OCI-LY7 (cell line): ENCODE data around the gene ACOXL. TPM values are rescaled to one million over a fixed set of nuclear protein-coding genes. Genes with fewer than 3 reads are reported as not detected.

Experiments used
- BruUV-seq: library from RNA; stranded (reverse); fragments of 400-500 nt; replicated peaks from 2 replicates; lab custom pipeline; 2021; lab: Mats Ljungman, UMichigan
- CTCF ChIA-PET: fragments of 300-600 bp; sonication (Branson Sonifier 250); formaldehyde crosslinking; loops from one replicate; lab custom pipeline; 2022; ENCODE audit warnings: antibody characterized with exemption; ENCODE audit not compliant: unreplicated experiment; lab: Charles Lee
- POLR2A ChIA-PET: fragments of 300-600 bp; sonication (Branson Sonifier 250); formaldehyde crosslinking; loops from one replicate; lab custom pipeline; 2022; ENCODE audit warnings: antibody characterized with exemption; lab: Charles Lee
- DNase-seq: peaks from one replicate; pipeline ENCODE4 v3.0.0-alpha.2; 2015; ENCODE audit warnings: low spot score
- H2AFZ ChIP-seq: fragments of 200-600 bp; sonication (generic), shearing (Covaris generic); 2 replicates; pipeline ENCODE4 v1.6.1; 2014; ENCODE audit warnings: mild to moderate bottlenecking, antibody characterized with exemption, low read length, moderate library complexity
- H3K27ac ChIP-seq: fragments of 200-600 bp; sonication (generic); 2 replicates; pipeline ENCODE4 v1.5.1; 2014; ENCODE audit warnings: mixed run types, low read depth, mild to moderate bottlenecking, moderate library complexity, low read length, inconsistent platforms; ENCODE audit not compliant: poor library complexity, severe bottlenecking
- H3K36me3 ChIP-seq: fragments of 200-600 bp; sonication (generic); 2 replicates; pipeline ENCODE4 v1.6.1; 2014; ENCODE audit warnings: mild to moderate bottlenecking, antibody characterized with exemption, low read length, moderate library complexity, mixed read lengths; ENCODE audit not compliant: insufficient read depth
- H3K4me1 ChIP-seq: fragments of 200-600 bp; sonication (generic); 2 replicates; pipeline ENCODE4 v1.5.1; 2014; ENCODE audit warnings: mild to moderate bottlenecking, low read length; ENCODE audit not compliant: insufficient read depth, poor library complexity, severe bottlenecking
- H3K4me2 ChIP-seq: fragments of 200-600 bp; sonication (generic); 2 replicates; pipeline ENCODE4 v1.6.1; 2014; ENCODE audit warnings: mild to moderate bottlenecking, low read length
- H3K4me3 ChIP-seq: fragments of 200-600 bp; sonication (generic); 2 replicates; pipeline ENCODE4 v1.5.1; 2014; ENCODE audit warnings: mild to moderate bottlenecking, low read depth, low read length; ENCODE audit not compliant: poor library complexity, severe bottlenecking
- H3K79me2 ChIP-seq: fragments of 200-600 bp; sonication (generic); 2 replicates; pipeline ENCODE4 v1.6.1; 2016; ENCODE audit warnings: low read depth, mild to moderate bottlenecking, low read length, moderate library complexity, mixed read lengths; ENCODE audit not compliant: insufficient read depth
- H3K9me2 ChIP-seq: fragments of 200-600 bp; sonication (generic); 2 replicates; pipeline ENCODE4 v1.6.1; 2016; ENCODE audit warnings: mild to moderate bottlenecking, low read length, mixed read lengths; ENCODE audit not compliant: insufficient read depth
- H3K9me3 ChIP-seq: fragments of 200-600 bp; sonication (generic); 2 replicates; pipeline ENCODE4 v1.6.1; 2014; ENCODE audit warnings: mild to moderate bottlenecking, mixed run types, low read length, mixed read lengths
- H4K20me1 ChIP-seq: fragments of 200-600 bp; sonication (generic); 2 replicates; pipeline ENCODE4 v1.6.1; 2014; ENCODE audit warnings: mild to moderate bottlenecking, antibody characterized with exemption, low read length, moderate library complexity, mixed read lengths; ENCODE audit not compliant: insufficient read depth
- EZH2phosphoT487 ChIP-seq: fragments of 200-600 bp; sonication (generic); IDR thresholded peaks from 2 replicates; pipeline ENCODE4 v1.6.1; 2018; ENCODE audit warnings: low read depth, borderline replicate concordance, mild to moderate bottlenecking, mixed run types, antibody characterized with exemption, low read length, moderate library complexity, mixed read lengths
- intact Hi-C: fragments of 100-400 bp; cut with micrococcal nuclease; formaldehyde crosslinking; loops from one replicate; pipeline ENCODE4 v1.10.0; 2022; ENCODE audit not compliant: unreplicated experiment
- total RNA-seq, 2 experiments: library from RNA; depleted of rRNA in 1 of 2; stranded (reverse); fragments of >200 nt in 1 of 2; shearing (Covaris generic) in 1 of 2; gene quantifications; 2 replicates each; pipeline ENCODE4 v1.2.3, GENCODE V29; 2014 to 2022
- TF ChIP-seq, protein P1 (sequence below): fragments of 200-600 bp; sonication (generic); conservative IDR thresholded peaks from 2 replicates; pipeline ENCODE4 v1.5.1; 2014; ENCODE audit warnings: mild to moderate bottlenecking, antibody characterized with exemption, low read length, moderate library complexity, mixed read lengths

The ACOXL gene
- total RNA-seq, 2 experiments from 2014 or later = 1.4 TPM; not detected in 1

DNA sequence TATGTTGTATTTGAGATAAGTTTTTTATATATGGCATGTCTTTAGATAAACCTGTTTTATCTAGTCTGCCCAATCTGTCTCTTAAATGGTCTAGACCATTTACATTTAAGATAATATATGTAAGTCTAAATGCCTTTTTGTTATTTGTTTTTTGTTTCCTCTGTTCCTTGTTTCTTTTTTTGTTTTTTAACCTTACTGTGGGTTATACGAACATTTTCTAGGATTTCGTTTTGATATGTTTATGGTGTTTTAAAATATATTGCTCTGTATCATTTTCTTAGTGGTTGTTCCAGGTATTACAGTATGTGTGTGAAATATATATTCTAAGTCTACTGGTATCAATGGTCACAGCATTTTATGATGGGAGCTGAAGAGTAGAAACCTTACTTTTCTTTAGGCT lies 401.7 kb downstream of the ACOXL start:
- Histone ChIP-seq H3K4me3 (no peak overlapping the region), H3K9me3 (no peaks in the 10 kb centered on the region), H4K20me1 (peaks cover 62% of the 10 kb centered on the region), H3K79me2 (peaks cover 98% of the 10 kb centered on the region), H2AFZ (no peak overlapping the region), H3K36me3 (peaks cover 95% of the 10 kb centered on the region), H3K4me2 (peak overlapping the region; percentile 43; the same call in 1 of the 2 replicates), H3K4me1 (peaks cover 51% of the 10 kb centered on the region), H3K9me2 (no peaks in the 10 kb centered on the region), H3K27ac (no peak overlapping the region)
- BruUV-seq = no TSS peak
- no peak for DNase-seq
- intact Hi-C loops = no loop called here
- TF ChIP-seq EZH2phosphoT487 = no peak
- TF ChIP-seq, protein P1, sequence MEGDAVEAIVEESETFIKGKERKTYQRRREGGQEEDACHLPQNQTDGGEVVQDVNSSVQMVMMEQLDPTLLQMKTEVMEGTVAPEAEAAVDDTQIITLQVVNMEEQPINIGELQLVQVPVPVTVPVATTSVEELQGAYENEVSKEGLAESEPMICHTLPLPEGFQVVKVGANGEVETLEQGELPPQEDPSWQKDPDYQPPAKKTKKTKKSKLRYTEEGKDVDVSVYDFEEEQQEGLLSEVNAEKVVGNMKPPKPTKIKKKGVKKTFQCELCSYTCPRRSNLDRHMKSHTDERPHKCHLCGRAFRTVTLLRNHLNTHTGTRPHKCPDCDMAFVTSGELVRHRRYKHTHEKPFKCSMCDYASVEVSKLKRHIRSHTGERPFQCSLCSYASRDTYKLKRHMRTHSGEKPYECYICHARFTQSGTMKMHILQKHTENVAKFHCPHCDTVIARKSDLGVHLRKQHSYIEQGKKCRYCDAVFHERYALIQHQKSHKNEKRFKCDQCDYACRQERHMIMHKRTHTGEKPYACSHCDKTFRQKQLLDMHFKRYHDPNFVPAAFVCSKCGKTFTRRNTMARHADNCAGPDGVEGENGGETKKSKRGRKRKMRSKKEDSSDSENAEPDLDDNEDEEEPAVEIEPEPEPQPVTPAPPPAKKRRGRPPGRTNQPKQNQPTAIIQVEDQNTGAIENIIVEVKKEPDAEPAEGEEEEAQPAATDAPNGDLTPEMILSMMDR = peak; percentile 68
- ChIA-PET POLR2A (interaction anchor here (1.8 to 3.2 kb wide), 2 partner anchors 13 to 24 kb away, joined by 6 to 15 read pairs; partner anchors contain the start of gene BCL2L11), CTCF (no interaction called here)

- ChIA-PET POLR2A (interaction anchor here (0.6 kb wide), 1 partner anchor 9 kb away, joined by 3 read pairs; no protein-coding TSS in a partner anchor), CTCF (no interaction called here)
- H4K20me1 ChIP-seq = peaks cover 56% of the 10 kb centered on the region
- no peak overlapping the region for H3K27ac ChIP-seq
- no peak overlapping the region for H3K4me2 ChIP-seq
- H3K9me3 ChIP-seq = no peaks in the 10 kb centered on the region
- H3K4me1 ChIP-seq = peaks cover 38% of the 10 kb centered on the region
- H3K4me3 ChIP-seq = no peak overlapping the region
- no TSS peak for BruUV-seq
- no peak for DNase-seq
- peaks cover 95% of the 10 kb centered on the region for H3K36me3 ChIP-seq
- H3K9me2 ChIP-seq = no peaks in the 10 kb centered on the region
- intact Hi-C loops = no loop called here
- TF ChIP-seq EZH2phosphoT487 = no peak
- TF ChIP-seq, protein P1 = no peak
- H2AFZ ChIP-seq = no peak overlapping the region
- H3K79me2 ChIP-seq = peaks cover 98% of the 10 kb centered on the region
Measured at GRCh38 chr2:111135237-111135909, 403.0 kb downstream of the ACOXL start.

DNA sequence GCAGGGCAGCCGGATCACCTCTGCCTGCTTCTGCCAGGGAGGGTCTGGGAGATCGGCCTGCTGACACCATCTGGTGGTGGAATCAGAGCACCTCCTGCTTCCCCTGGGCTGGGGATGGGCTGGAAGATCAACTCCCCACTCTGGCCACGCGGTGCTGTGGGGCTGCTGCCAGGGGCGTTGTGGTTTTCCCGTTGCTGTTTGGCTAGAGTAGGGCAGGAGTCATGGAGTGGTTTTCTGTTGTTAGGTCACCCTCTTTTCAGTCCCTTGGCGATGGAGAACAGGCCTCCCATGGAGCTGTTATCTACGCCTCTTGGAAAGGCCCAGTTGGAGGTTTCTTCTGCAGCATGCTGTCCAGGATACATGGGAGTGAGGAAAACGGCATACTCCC lies 403.5 kb downstream of the ACOXL start:
- Histone ChIP-seq H2AFZ (no peak overlapping the region), H3K9me3 (no peaks in the 10 kb centered on the region), H3K36me3 (peaks cover 95% of the 10 kb centered on the region), H3K4me3 (no peak overlapping the region), H3K4me1 (peaks cover 33% of the 10 kb centered on the region), H3K9me2 (no peaks in the 10 kb centered on the region), H3K4me2 (no peak overlapping the region), H3K79me2 (peaks cover 98% of the 10 kb centered on the region), H3K27ac (no peak overlapping the region), H4K20me1 (peaks cover 51% of the 10 kb centered on the region)
- BruUV-seq = no TSS peak
- no peak for DNase-seq
- intact Hi-C loops = no loop called here
- POLR2A ChIA-PET = interaction anchor here (0.6 kb wide), 1 partner anchor 9 kb away, joined by 3 read pairs; no protein-coding TSS in a partner anchor
- CTCF ChIA-PET = no interaction called here
- TF ChIP-seq, protein P1 = peak; percentile 36; the same call in 1 of the 2 replicates
- no peak for TF ChIP-seq EZH2phosphoT487
